M059J (cell line): ENCODE results near the gene CENPVL1. TPM values are rescaled to one million over a fixed set of nuclear protein-coding genes. Genes with fewer than 3 reads are reported as not detected.
"Not testable (repeated sequence)": the region's sequence is repeated elsewhere in the genome, so short reads cannot be mapped to it uniquely, and the experiment has no call there.

ENCODE experiments used
- DNase-seq: peaks from one replicate; pipeline ENCODE4 v3.0.0-alpha.2; 2012; ENCODE audit warnings: low read depth
- total RNA-seq: library from RNA; depleted of rRNA; stranded (reverse); fragments of >200 nt; shearing (Covaris generic); gene quantifications from 2 replicates; pipeline ENCODE4 v1.2.3, GENCODE V29; 2014; rRNA removed

CENPVL1 gene
- not detected in 2 replicates for total RNA-seq

DNA sequence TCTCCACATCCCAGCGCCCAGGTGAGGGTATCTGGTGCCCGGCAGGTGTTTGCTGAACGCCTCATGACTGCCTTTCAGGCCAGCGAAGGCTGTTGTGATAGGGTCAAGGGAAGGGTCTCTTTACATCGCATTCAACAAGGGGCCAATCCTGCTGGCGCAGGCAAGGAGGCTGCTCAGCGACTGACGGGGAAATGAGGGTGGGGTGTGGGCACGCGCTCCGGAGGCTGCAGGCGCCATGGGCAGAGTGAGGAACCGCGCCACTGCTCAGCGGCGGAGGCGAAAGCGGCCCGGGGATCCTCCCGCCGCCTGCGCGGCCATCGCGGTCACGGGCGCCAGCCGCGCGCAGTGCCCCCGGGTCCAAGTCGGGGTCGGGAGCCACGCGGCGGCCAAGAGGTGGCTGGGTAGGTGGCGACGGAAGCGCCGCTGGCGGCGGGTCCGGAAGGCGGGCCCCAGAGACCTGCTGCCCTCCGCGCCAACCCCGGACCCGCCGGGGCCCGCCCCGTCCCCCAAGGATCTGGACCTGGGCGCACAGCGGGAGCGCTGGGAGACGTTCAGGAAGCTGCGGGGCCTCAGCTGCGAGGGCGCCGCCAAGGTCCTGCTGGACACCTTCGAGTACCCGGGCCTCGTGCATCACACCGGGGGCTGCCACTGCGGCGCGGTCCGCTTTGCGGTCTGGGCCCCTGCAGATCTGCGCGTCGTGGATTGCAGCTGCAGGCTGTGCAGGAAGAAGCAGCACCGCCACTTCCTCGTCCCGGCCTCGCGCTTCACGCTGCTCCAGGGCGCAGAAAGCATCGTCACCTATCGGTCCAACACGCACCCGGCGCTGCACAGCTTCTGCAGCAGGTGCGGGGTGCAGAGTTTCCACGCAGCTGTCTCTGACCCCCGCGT lies at the start of gene CENPVL1:
CENPVL1 (plus strand) TSS at position 236 of the 888 bp plus-strand sequence; CDS start at position 236, 0 bp downstream.
- not testable (repeated sequence) for DNase-seq

DNA sequence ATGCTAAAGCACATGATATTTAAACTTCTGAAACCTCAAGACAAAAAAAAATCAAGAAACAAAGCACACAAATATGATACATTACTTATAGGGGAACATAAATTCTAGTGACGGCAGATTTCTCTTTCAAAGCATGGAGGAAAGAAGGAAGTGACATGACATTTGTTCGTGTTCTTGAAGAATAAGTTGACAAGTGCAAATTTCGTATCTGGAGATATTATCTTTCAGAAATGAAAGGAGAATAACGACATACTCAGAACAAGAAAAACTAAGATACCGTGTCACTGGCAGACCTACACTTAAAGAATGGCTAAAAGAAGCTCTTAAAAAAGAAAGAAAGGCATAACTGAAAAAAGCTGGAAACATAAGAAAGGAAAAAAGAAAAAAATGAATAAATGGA lies 44.3 kb upstream of the CENPVL1 start:
- no peak for DNase-seq

DNA sequence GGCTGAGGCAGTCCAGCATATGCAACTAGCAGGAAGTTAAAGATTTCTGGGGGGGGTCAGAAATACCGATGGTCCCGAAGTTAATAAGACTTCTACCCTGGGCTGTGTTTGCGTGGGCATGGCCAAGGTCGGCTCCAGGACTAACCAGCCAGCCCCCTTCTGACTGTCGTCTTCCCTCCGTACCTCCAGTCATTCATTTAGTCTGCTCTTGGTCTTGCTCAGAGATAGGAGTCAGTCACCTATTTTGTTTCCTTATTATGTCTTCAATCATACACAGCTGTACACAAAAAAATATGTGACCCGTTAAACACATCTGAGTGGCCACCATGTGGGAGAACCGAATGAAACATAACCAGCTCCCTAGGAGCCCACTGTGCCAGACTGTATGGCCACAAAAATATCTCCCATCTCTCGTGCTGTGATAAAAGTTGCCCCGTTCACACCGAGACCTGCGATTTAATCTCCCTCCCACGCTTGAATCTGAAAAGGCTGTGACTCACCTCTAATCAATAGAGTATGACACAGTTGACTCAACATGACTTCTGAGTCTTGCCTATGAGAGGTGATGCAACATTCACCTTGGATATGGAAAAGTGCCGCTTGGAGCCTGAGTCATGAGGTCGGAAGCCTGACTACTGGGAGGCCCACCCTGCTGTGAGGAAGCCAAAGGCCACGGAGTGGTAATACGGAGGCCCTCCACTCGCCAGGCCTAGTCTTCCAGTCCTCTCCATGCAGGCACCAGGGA lies 30.5 kb upstream of the CENPVL1 start:
- DNase-seq = not testable (repeated sequence)

DNA sequence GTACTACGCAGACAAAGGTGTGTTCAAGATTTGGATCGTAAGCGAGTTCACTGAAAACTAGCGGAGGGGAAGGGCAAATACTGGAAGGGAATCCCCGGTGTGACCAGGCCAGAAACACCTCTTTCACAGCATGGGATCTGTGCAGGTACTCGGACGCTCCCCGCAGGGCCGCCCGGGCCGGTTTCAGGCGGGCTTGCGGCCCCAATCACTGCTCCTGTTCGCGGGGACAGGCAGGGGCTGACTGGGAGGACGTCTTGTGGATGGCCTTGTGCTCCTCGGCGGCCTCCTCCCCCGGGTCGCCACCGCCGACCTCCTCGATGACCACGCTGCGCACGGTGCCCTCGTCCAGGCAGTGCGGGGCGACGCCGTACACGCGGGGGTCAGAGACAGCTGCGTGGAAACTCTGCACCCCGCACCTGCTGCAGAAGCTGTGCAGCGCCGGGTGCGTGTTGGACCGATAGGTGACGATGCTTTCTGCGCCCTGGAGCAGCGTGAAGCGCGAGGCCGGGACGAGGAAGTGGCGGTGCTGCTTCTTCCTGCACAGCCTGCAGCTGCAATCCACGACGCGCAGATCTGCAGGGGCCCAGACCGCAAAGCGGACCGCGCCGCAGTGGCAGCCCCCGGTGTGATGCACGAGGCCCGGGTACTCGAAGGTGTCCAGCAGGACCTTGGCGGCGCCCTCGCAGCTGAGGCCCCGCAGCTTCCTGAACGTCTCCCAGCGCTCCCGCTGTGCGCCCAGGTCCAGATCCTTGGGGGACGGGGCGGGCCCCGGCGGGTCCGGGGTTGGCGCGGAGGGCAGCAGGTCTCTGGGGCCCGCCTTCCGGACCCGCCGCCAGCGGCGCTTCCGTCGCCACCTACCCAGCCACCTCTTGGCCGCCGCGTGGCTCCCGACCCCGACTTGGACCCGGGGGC lies 28.2 kb upstream of the CENPVL1 start:
- DNase-seq = not testable (repeated sequence)

DNA sequence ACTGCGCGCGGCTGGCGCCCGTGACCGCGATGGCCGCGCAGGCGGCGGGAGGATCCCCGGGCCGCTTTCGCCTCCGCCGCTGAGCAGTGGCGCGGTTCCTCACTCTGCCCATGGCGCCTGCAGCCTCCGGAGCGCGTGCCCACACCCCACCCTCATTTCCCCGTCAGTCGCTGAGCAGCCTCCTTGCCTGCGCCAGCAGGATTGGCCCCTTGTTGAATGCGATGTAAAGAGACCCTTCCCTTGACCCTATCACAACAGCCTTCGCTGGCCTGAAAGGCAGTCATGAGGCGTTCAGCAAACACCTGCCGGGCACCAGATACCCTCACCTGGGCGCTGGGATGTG lies 27.6 kb upstream of the CENPVL1 start, which contains the start of gene CENPVL2:
CENPVL2 (minus strand) TSS at position 112 of the 343 bp plus-strand sequence; CDS start at position 112, 0 bp downstream.
- not testable (repeated sequence) for DNase-seq

DNA sequence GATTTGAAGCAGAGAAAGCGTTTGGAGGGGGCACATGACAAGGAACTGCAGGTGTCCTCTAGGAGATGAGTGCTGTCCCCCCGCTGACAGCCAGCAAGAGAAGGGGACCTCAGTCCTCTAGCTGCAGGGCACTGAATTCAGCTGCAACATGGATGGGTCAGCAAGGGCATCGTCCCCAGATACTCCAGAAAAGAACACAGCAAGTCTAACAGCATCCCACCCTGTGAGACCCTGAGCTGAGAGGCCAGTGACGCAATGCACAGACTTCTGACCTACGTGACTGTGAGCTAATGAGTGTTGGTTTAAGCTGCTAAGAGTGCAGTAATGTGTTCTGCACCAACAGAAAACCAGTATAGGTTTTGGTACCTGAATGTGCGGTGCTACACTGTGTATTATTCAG lies 16.1 kb upstream of the CENPVL1 start:
- DNase-seq = no peak

DNA sequence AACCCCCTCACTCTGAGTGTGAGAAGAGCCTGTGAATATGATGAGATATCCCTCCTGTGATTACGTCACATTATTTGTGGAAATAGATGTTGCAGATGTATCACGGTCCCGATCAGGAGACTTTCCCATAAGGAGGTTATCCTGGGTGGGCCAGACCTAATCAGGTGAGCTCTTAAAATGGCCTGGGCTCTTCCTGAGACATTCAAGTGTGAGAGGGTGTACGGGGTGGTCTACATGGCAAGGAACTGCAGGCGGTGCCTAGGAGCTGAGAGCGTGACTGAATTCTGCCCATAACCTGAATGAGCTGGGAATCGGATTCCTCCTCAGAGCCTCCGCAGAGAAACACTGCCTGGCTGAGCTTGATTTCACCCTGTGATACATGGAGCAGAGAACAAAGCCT lies 12.9 kb upstream of the CENPVL1 start:
- no peak for DNase-seq

DNA sequence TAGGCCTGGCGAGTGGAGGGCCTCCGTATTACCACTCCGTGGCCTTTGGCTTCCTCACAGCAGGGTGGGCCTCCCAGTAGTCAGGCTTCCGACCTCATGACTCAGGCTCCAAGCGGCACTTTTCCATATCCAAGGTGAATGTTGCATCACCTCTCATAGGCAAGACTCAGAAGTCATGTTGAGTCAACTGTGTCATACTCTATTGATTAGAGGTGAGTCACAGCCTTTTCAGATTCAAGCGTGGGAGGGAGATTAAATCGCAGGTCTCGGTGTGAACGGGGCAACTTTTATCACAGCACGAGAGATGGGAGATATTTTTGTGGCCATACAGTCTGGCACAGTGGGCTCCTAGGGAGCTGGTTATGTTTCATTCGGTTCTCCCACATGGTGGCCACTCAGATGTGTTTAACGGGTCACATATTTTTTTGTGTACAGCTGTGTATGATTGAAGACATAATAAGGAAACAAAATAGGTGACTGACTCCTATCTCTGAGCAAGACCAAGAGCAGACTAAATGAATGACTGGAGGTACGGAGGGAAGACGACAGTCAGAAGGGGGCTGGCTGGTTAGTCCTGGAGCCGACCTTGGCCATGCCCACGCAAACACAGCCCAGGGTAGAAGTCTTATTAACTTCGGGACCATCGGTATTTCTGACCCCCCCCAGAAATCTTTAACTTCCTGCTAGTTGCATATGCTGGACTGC lies 2.8 kb downstream of the CENPVL1 start:
- not testable (repeated sequence) for DNase-seq

DNA sequence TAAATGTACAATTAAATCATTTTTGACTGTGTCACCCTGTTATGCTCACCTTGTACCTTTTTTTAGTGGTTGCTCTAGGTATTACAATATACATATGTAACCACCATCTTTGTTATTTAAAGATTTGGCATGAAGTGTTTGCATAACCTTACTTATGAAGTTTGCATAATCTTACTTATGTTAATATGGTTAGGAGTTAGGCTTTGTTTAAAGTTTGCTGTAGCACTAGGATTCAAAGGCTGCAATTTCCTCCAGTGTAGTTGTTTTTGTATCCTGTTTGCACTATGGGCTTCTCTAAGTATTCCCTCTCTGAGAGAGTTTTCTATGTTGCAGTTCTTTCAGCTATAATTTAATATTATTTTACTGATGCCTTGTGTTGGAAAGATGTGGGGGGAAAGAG lies 17.9 kb downstream of the CENPVL1 start:
- DNase-seq = no peak

DNA sequence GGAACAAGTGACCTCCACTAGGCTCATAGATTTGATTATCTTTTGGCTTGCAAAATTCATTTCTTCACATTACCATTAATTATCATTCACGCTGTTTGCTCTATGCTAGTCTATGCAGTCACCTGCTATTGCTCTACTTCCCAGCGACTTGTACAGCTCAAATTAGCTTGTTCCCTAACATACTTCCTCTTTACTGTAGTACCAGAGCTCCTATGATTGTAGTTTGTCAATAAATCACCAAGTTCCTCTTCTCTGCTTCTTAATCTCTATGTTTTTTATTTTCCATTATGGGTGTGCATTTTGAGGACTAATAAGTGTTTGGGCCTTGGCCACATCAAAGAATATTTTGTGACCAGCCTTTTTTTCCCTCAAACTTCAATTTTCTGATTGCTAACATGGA lies 26.8 kb downstream of the CENPVL1 start:
- no peak for DNase-seq

DNA sequence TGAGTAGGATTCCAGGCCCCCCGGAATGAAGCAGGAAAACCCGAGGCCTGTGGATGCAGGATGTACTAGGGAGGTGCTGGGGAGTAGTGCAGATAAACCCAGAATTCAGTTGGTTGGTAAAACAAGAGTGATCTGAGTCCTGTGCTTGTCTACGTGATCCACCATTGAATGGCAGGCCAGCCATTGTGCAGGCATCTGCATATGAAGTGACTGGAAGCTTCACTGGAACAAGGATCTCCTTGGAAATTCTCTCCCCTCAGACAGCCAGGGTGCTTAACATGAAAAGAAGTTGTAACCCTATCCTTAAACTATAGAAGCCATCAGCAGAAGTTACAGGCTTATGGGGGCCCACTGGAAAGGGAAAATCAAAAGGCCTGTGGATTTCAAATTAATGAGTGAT lies 32.3 kb downstream of the CENPVL1 start:
- no peak for DNase-seq

DNA sequence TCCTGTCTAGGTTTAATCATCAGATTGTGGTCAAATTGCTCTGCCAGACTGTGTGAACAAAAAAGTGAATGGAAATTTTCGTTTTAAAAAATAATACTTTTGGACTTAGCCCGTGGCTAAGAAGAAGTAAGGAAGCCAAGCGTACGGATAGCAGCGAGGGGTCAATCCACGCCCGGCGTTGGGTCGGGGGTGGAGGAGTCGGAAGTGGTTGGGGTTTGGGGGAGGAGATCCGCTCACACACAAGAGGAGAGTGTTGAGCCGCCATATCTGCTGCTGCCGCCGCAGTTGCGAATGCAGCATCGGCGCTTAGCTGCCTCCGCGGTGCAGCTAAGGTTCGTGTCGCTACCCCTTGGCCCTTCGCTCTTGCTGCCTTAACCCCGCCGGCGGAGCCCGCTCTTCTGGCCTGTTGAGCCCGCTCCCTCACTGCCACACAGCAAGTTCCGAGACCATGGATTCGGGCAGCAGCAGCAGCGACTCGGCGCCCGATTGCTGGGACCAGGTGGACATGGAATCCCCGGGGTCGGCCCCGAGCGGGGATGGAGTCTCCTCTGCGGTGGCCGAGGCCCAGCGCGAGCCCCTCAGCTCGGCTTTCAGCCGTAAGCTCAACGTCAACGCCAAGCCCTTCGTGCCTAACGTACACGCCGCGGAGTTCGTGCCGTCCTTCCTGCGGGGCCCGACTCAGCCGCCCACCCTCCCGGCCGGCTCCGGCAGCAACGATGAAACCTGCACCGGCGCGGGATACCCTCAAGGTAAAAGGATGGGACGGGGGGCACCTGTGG lies 33.1 kb downstream of the CENPVL1 start, which contains the start of gene GSPT2:
GSPT2 (plus strand) TSS at position 264 of the 779 bp plus-strand sequence; CDS start at position 449, 185 bp downstream.
- peak; percentile 73 for DNase-seq

DNA sequence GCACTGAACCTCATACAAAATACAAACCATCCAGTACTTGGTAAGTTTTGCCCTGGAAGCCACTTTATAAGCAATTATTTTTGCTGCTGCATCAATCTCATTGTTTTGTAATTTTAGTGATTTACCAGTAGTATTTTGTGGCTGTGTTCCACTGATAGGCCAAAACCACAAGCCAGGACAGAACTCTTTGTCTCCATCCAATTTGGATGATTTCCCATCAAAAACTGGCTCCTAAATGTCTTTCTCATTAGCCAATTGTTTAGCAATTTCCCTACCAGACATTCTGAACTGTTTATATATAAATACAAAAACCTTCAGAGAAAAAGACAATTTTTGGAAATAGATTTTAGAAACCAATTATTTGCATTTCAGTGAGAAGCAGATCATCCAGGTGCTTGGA lies 37.4 kb downstream of the CENPVL1 start:
- peak; percentile 6 for DNase-seq

DNA sequence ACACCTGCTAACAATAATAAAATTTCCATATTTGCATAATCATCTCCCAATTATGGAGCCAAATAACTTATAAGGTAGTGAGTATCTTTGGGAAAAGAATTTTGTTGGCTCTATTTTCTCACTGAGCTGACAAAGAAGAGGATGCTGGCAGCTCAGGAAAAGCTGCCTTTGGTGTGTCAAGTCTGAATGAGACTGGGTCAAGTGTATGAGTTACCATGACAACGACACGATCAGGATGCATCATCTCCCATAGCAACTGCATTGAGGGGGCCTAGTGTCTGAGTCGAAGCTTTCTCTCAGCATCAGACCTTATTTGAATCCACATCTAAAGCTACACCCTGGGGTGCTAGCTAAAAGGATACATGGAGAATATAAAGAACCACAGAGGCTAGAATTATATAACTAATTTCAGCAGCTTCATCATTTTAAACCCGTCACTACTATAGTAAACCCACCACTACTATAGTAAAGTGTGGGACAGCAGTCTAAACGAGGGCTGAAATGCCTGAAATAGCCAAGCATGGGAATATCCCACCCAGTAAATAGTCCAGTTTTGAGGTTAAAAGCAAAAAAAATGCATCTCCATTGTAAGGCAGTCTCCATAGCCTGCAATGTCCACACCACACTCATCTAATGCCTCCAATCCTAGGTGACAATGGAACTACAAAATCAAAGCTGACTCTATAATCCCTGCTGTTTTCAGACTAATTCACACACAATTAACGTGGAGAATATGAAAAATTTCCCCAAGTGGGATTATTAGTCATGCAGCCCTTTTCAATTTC lies 48.9 kb downstream of the CENPVL1 start:
- peak; percentile 2 for DNase-seq

DNA sequence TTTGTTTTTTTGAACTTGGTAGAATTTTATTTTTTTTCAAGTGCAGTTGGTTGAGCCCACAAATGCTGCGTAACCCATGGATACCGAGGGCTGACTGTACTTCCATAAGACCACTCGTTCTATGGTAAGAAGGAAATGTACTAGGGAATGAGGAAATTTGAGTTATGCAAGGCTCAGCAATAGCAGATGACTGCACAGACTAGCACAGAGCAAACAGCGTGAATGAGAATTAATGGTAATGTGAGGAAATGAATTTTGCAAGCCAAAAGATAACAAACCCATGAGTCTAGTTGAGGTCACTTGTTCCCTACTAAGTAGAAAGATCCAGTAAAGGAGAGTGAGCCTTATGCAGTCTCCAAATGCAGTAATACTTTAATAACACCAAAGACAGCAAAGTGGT lies 50.3 kb downstream of the CENPVL1 start:
- DNase-seq = no peak
